RWPE2 (cell line): ENCODE data around the gene CHCHD3.

Experiments used
- ATAC-seq: fragments of 200-7000 bp; cut with Tn5 transposase; 3 replicates; pipeline ENCODE4 v1.9.1; 2021; ENCODE audit warnings: low read depth
- DNase-seq: peaks from one replicate; pipeline ENCODE4 v3.0.0-alpha.2; 2020; ENCODE audit warnings: low spot score
- H3K27ac ChIP-seq: fragments of 450-650 bp; 2 replicates; pipeline ENCODE4 v1.5.1; 2017; ENCODE audit warnings: mild to moderate bottlenecking; ENCODE audit not compliant: poor library complexity, severe bottlenecking
- H3K27me3 ChIP-seq: fragments of 250-450 bp; sonication (Bioruptor Pico); 2 replicates; pipeline ENCODE4 v1.5.1; 2021; ENCODE audit warnings: mild to moderate bottlenecking, moderate library complexity; ENCODE audit not compliant: insufficient read depth, poor library complexity, severe bottlenecking
- H3K36me3 ChIP-seq: fragments of 250-450 bp; sonication (Bioruptor Pico); 2 replicates; pipeline ENCODE4 v1.5.1; 2020; ENCODE audit warnings: low read depth, mild to moderate bottlenecking, moderate library complexity
- H3K4me1 ChIP-seq: fragments of 250-450 bp; sonication (Bioruptor Pico); 2 replicates; pipeline ENCODE4 v1.5.1; 2021; ENCODE audit warnings: mild to moderate bottlenecking, moderate library complexity; ENCODE audit not compliant: insufficient read depth, poor library complexity, severe bottlenecking
- H3K4me3 ChIP-seq: fragments of 250-450 bp; sonication (Bioruptor Pico); 2 replicates; pipeline ENCODE4 v1.5.1; 2021; ENCODE audit warnings: mild to moderate bottlenecking, moderate library complexity; ENCODE audit not compliant: severe bottlenecking
- H3K9me3 ChIP-seq: fragments of 250-450 bp; sonication (Bioruptor Pico); 2 replicates; pipeline ENCODE4 v1.5.1; 2021; ENCODE audit warnings: mild to moderate bottlenecking, moderate library complexity; ENCODE audit not compliant: severe bottlenecking
- CTCF ChIP-seq: fragments of 450-650 bp; IDR thresholded peaks from one replicate; pipeline ENCODE4 v1.5.1; 2017; ENCODE audit warnings: mild to moderate bottlenecking, moderate library complexity; ENCODE audit not compliant: poor library complexity, severe bottlenecking

Gene CHCHD3

DNA sequence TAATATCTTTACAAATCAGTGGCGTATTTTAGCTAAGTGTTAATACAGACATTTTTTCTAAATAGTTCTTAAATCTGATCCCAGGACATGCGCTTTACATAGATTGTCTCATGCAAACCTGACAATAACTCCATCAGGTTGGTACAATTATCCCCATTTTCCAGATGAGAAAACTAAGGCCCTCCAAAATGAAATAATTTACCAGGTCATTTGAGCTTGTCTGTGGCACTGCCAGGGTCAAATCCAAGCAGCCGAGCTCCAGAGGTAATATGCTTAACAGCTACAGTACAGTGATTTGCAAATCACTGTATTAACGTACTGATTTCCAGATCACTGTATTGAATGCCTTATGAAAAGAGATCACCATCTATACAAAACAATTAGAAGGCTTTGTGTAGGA is 223.1 kb downstream of the CHCHD3 start:
- no peaks in the 10 kb centered on the region for H3K4me1 ChIP-seq
- H3K27ac ChIP-seq: no peak overlapping the region
- no peaks in the 10 kb centered on the region for H3K9me3 ChIP-seq
- no peak for TF ChIP-seq CTCF
- DNase-seq (no peak), ATAC-seq (no peak)
- no peak overlapping the region for H3K4me3 ChIP-seq
- H3K27me3 ChIP-seq: no peaks in the 10 kb centered on the region
- no peaks in the 10 kb centered on the region for H3K36me3 ChIP-seq

DNA sequence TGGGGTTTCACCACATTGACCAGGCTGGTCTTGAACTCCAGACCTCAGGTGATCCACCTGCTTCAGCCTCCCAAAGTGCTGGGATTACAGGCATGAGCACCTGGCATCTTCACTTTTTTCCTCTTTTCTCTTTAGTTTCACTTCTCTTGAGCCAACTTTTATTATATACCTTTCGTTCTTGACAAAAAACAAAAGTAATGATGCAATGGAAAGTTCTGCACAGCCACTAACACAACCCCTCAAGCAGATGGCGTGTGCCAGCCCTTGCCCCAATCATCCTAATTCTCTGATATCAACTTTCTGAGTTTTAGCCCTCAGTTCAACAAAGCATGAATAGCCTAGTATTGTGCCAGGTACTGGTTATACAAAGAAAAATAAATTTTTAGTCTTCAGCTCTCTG is 223.6 kb downstream of the CHCHD3 start:
- Histone ChIP-seq H3K36me3 (no peaks in the 10 kb centered on the region), H3K9me3 (no peaks in the 10 kb centered on the region), H3K4me1 (no peaks in the 10 kb centered on the region), H3K27ac (no peak overlapping the region), H3K4me3 (no peak overlapping the region), H3K27me3 (no peaks in the 10 kb centered on the region)
- ATAC-seq (no peak), DNase-seq (no peak)
- TF ChIP-seq CTCF: no peak

DNA sequence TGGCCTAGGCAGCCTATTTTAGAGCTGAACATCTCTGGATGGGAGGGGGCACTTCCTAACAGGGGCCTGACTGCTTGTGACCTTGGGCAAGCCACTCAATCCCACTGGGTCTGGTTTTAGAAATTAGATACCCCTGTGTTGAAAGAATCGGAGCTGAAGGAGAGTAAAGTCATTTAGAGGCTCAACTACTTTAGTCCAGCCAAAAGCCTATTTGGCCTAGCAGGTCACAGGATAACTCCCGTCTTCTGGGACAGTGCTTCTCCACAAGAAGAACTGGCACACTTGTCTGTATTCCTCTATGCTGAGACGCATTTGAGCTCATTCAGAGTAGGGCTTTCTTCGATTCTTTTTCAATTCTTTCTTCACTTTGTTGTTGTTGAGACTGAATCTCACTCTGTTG is 224.2 kb downstream of the CHCHD3 start:
- no peaks in the 10 kb centered on the region for H3K27me3 ChIP-seq
- DNase-seq: no peak
- no peaks in the 10 kb centered on the region for H3K9me3 ChIP-seq
- ATAC-seq: no peak
- H3K4me1 ChIP-seq: no peaks in the 10 kb centered on the region
- TF ChIP-seq CTCF: no peak
- no peak overlapping the region for H3K4me3 ChIP-seq
- no peaks in the 10 kb centered on the region for H3K36me3 ChIP-seq
- H3K27ac ChIP-seq: no peak overlapping the region

DNA sequence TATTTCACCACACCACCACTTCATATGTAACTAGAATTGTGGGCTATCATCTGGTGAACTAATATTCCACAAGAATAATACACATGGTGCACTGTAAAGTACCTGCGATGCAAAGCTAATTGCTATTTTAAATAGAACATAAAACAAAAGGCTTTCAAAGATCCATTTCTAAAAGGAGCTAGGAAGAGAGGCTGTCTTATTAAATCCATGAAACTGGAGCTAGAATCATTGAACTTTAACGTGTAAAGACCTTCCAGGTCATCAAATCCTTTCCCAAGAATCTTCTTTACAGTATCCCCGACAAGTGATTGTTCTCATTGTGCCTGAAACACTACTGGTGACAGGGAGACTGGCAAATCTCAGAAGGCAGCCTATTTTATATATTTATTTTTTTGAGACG is 224.9 kb downstream of the CHCHD3 start:
- ATAC-seq (no peak), DNase-seq (no peak)
- no peaks in the 10 kb centered on the region for H3K36me3 ChIP-seq
- no peak overlapping the region for H3K27ac ChIP-seq
- no peaks in the 10 kb centered on the region for H3K27me3 ChIP-seq
- H3K9me3 ChIP-seq: no peaks in the 10 kb centered on the region
- H3K4me3 ChIP-seq: no peak overlapping the region
- no peaks in the 10 kb centered on the region for H3K4me1 ChIP-seq
- no peak for TF ChIP-seq CTCF

- no peaks in the 10 kb centered on the region for H3K36me3 ChIP-seq
- H3K27me3 ChIP-seq: no peaks in the 10 kb centered on the region
- H3K4me1 ChIP-seq: no peaks in the 10 kb centered on the region
- ATAC-seq (no peak), DNase-seq (no peak)
- H3K9me3 ChIP-seq: no peaks in the 10 kb centered on the region
- H3K4me3 ChIP-seq: no peak overlapping the region
- no peak for TF ChIP-seq CTCF
- H3K27ac ChIP-seq: no peak overlapping the region
These were observed 225.5 kb downstream of the CHCHD3 start for GRCh38 chr7:132856416-132856815.
